ENCODE results near the gene CCDC192. TPM values are rescaled to one million over a fixed set of nuclear protein-coding genes. Genes with fewer than 3 reads are reported as not detected.

CCDC192 gene
- total and polyA plus RNA-seq, 8 donors = 0.81 to 1.6 (median 1.2) TPM; not detected in 2

GRCh38 chr5:127978738-127979300 is 275.6 kb downstream of the CCDC192 start:
- Histone ChIP-seq H3K4me1 (no peaks in the 10 kb centered on the region), H3K9me3 (no peaks in the 10 kb centered on the region), H3K27me3 (no peaks in the 10 kb centered on the region), H3K4me3 (no peak overlapping the region), H3K27ac (no peak overlapping the region), H3K36me3 (no peaks in the 10 kb centered on the region)
- no peak for DNase-seq
- intact Hi-C loops (cut with DNase I) = no loop called here
- no peak for ATAC-seq
- TF ChIP-seq CTCF (IDR thresholded peaks at IDR 0.05) = no peak

GRCh38 chr5:127979475-127979874 is 276.3 kb downstream of the CCDC192 start:
- H3K9me3 ChIP-seq = no peaks in the 10 kb centered on the region
- TF ChIP-seq CTCF (IDR thresholded peaks at IDR 0.05) = no peak
- H3K4me3 ChIP-seq = no peak overlapping the region
- H3K27ac ChIP-seq = no peak overlapping the region
- no peaks in the 10 kb centered on the region for H3K36me3 ChIP-seq
- H3K27me3 ChIP-seq = no peaks in the 10 kb centered on the region
- DNase-seq (no peak), ATAC-seq (no peak)
- no peaks in the 10 kb centered on the region for H3K4me1 ChIP-seq
- intact Hi-C loops (cut with DNase I) = no loop called here

GRCh38 chr5:127980843-127981242 is 277.7 kb downstream of the CCDC192 start:
- H3K9me3 ChIP-seq = no peaks in the 10 kb centered on the region
- no peak overlapping the region for H3K27ac ChIP-seq
- H3K4me1 ChIP-seq = no peaks in the 10 kb centered on the region
- no peaks in the 10 kb centered on the region for H3K27me3 ChIP-seq
- H3K36me3 ChIP-seq = no peaks in the 10 kb centered on the region
- no peak for TF ChIP-seq CTCF (IDR thresholded peaks at IDR 0.05)
- intact Hi-C loops (cut with DNase I) = no loop called here
- ATAC-seq = no peak
- no peak overlapping the region for H3K4me3 ChIP-seq
- DNase-seq = no peak

- Histone ChIP-seq H3K9me3 (no peaks in the 10 kb centered on the region), H3K4me1 (no peaks in the 10 kb centered on the region), H3K27ac (no peak overlapping the region), H3K27me3 (no peaks in the 10 kb centered on the region), H3K4me3 (no peak overlapping the region), H3K36me3 (no peaks in the 10 kb centered on the region)
- no peak for DNase-seq
- ATAC-seq = no peak
- intact Hi-C loops (cut with DNase I) = no loop called here
- TF ChIP-seq CTCF (IDR thresholded peaks at IDR 0.05) = no peak
Observed at GRCh38 chr5:127981498-127981897, 278.3 kb downstream of the CCDC192 start.

GRCh38 chr5:127985811-127986325 is 282.7 kb downstream of the CCDC192 start:
- no peak for ATAC-seq

More at GRCh38 chr5:127985811-127986325, 282.7 kb downstream of the CCDC192 start:
- H3K27ac ChIP-seq = no peak overlapping the region
- DNase-seq = no peak
- H3K27me3 ChIP-seq = no peaks in the 10 kb centered on the region
- intact Hi-C loops (cut with DNase I) = no loop called here
- H3K4me3 ChIP-seq = no peak overlapping the region
- no peak for TF ChIP-seq CTCF (IDR thresholded peaks at IDR 0.05)
- H3K4me1 ChIP-seq = no peaks in the 10 kb centered on the region
- H3K9me3 ChIP-seq = no peaks in the 10 kb centered on the region
- H3K36me3 ChIP-seq = no peaks in the 10 kb centered on the region

Measured in left lung (tissue), 10 donors.